Type B pancreatic cell (in vitro differentiated cells): ENCODE data around the gene M6PR. TPM values are rescaled to one million over a fixed set of nuclear protein-coding genes. Genes with fewer than 3 reads are reported as not detected.
"Not testable (repeated sequence)": the region's sequence is repeated elsewhere in the genome, so short reads cannot be mapped to it uniquely, and the experiment has no call there.

Experiments used
- DNase-seq: peaks from one replicate; pipeline ENCODE4 v3.0.0; 2021; ENCODE audit warnings: mixed read lengths; ENCODE audit not compliant: unreplicated experiment; ENCODE audit errors: extremely low spot score
- H3K27ac Mint-ChIP-seq: 2 replicates; pipeline ENCODE4 v1.8.0; 2021; ENCODE audit warnings: mild to moderate bottlenecking, mixed read lengths
- H3K27me3 Mint-ChIP-seq: 2 replicates; pipeline ENCODE4 v1.8.0; 2021; ENCODE audit warnings: mixed read lengths
- H3K36me3 Mint-ChIP-seq: 2 replicates; pipeline ENCODE4 v1.8.0; 2021; ENCODE audit warnings: mixed read lengths
- H3K4me1 Mint-ChIP-seq: one replicate; pipeline ENCODE4 v1.8.0; 2021; ENCODE audit warnings: mixed read lengths; ENCODE audit not compliant: unreplicated experiment
- H3K4me3 Mint-ChIP-seq: 2 replicates; pipeline ENCODE4 v1.8.0; 2021; ENCODE audit warnings: mild to moderate bottlenecking, mixed read lengths
- H3K9me3 Mint-ChIP-seq: 2 replicates; pipeline ENCODE4 v1.8.0; 2021; ENCODE audit warnings: mixed read lengths
- total RNA-seq: library from RNA; stranded (reverse); gene quantifications from 2 replicates; pipeline ENCODE4 v1.2.1, GENCODE V29; 2021; ENCODE audit warnings: low replicate concordance
- TF ChIP-seq, protein P1 (sequence below): fragments of 200-600 bp; sonication (generic); conservative IDR thresholded peaks from 2 replicates; pipeline ENCODE4 v1.5.0; 2021; ENCODE audit warnings: antibody characterized with exemption, mild to moderate bottlenecking

Gene M6PR
- total RNA-seq, 1 donor from 2014 or later: 129 TPM

DNA sequence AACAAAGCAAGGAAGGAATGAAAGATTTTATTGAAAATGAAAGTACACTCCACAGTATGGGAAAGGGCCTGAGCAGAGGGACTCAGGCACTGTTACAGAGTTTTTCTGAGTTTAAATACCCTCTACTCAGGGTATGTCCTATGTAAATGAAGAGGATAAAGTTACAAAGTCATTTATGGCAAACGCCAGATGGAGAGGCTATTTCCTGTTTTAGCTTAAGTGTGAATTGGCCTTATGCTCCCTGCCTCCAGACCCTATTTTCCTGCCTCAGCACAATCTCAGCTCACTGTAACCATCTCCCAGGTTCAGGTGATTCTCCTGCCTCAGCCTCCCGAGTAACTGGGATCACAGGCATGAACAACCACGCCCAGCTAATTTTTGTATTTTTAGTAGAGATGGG is 41.9 kb downstream of the M6PR start:
- Mint-ChIP-seq H3K27me3 (no peaks in the 10 kb centered on the region), H3K4me3 (no peak overlapping the region), H3K27ac (no peak overlapping the region), H3K9me3 (no peaks in the 10 kb centered on the region), H3K4me1 (peaks cover 9% of the 10 kb centered on the region), H3K36me3 (peaks cover 2% of the 10 kb centered on the region)
- DNase-seq: no peak
- TF ChIP-seq, protein P1, sequence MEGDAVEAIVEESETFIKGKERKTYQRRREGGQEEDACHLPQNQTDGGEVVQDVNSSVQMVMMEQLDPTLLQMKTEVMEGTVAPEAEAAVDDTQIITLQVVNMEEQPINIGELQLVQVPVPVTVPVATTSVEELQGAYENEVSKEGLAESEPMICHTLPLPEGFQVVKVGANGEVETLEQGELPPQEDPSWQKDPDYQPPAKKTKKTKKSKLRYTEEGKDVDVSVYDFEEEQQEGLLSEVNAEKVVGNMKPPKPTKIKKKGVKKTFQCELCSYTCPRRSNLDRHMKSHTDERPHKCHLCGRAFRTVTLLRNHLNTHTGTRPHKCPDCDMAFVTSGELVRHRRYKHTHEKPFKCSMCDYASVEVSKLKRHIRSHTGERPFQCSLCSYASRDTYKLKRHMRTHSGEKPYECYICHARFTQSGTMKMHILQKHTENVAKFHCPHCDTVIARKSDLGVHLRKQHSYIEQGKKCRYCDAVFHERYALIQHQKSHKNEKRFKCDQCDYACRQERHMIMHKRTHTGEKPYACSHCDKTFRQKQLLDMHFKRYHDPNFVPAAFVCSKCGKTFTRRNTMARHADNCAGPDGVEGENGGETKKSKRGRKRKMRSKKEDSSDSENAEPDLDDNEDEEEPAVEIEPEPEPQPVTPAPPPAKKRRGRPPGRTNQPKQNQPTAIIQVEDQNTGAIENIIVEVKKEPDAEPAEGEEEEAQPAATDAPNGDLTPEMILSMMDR: no peak

DNA sequence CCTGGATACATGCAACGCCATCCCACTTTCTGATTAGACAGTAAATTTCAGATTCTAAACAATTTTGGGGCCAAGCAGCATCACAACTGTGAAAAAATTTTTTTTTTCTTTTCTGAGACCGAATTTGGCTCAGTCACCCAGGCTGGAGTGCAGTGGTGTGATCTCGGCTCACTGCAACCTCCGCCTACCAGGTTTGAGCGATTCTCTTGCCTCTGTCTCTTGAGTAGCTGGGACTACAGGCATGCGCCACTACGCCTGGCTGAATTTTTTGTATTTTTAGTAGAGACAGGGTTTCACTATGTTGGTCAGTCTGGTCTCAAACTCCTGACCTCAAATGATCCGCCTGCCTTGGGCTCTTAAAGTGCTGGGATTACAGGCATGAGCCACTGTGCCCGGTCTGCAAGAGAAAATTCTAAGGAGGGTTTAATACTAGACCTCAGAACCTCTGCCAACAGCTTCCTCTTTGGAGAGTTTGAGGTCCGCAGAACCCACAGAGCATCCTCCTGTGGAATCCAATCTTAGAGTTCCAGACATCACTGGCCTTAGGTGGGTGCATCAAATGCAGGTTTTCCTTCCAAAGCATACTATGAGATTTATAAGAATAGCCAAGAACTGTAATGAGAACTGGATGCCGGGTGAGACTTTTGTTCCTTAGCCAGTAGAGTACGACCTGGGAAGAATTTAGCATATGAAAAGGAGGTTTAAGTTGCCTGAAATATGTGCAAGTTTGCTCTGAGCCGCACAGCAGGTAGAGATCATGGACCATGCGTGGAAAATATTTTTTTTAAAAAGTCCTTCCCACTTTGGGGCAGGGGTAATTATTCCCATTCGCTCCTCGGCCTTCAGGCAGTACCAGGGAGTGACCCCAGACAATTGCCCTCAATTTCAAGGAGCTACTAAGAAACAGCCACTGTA is 42.9 kb downstream of the M6PR start:
- H3K27me3 Mint-ChIP-seq: no peaks in the 10 kb centered on the region
- no peak for DNase-seq
- H3K36me3 Mint-ChIP-seq: peaks cover 4% of the 10 kb centered on the region
- no peak overlapping the region for H3K4me3 Mint-ChIP-seq
- peaks cover 9% of the 10 kb centered on the region for H3K4me1 Mint-ChIP-seq
- H3K9me3 Mint-ChIP-seq: no peaks in the 10 kb centered on the region
- TF ChIP-seq, protein P1: no peak
- no peak overlapping the region for H3K27ac Mint-ChIP-seq

DNA sequence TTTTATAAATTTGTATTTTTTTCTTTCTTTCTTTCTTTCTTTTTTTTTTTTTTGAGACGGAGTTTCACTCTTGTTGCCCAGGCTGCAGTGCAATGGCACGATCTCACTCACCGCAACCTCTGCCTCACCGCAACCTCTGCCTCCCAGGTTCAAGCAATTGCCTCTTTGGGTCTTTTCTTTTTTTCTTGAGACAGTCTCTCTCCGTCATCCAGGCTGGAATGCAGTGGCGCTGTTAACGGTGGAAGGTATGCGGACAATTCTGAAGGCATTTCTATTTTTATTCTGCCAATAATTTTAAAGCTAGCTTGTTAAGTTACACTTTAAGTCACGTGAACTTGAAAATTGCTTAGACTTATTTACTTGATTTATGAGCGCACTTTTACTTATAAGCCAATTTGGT is 43.9 kb downstream of the M6PR start:
- no peak overlapping the region for H3K4me3 Mint-ChIP-seq
- H3K36me3 Mint-ChIP-seq: peaks cover 4% of the 10 kb centered on the region
- peaks cover 5% of the 10 kb centered on the region for H3K4me1 Mint-ChIP-seq
- H3K27me3 Mint-ChIP-seq: no peaks in the 10 kb centered on the region
- H3K27ac Mint-ChIP-seq: no peak overlapping the region
- H3K9me3 Mint-ChIP-seq: no peaks in the 10 kb centered on the region
- TF ChIP-seq, protein P1: no peak
- no peak for DNase-seq

DNA sequence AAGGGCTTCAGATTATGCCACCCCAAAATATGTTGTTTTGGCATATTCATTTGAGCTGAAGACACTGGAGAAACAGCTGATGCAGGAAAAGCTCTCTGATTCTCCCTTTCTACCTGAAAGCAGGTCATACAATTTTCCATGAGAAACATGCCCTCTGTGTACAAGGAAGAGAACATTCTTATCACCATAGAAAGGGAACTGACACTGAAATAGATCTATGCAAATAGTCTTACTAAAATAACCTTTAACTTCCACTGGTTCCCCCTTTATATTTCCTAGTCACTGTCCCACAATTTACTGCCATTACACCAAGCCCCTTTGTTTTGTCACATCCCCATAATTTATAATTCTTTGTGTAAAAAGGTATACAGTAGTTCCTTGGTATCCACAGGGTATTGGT is 44.8 kb downstream of the M6PR start:
- no peak overlapping the region for H3K27ac Mint-ChIP-seq
- H3K9me3 Mint-ChIP-seq: no peaks in the 10 kb centered on the region
- H3K4me1 Mint-ChIP-seq: peaks cover 5% of the 10 kb centered on the region
- H3K4me3 Mint-ChIP-seq: no peak overlapping the region
- peaks cover 4% of the 10 kb centered on the region for H3K36me3 Mint-ChIP-seq
- TF ChIP-seq, protein P1: no peak
- no peaks in the 10 kb centered on the region for H3K27me3 Mint-ChIP-seq
- no peak for DNase-seq

DNA sequence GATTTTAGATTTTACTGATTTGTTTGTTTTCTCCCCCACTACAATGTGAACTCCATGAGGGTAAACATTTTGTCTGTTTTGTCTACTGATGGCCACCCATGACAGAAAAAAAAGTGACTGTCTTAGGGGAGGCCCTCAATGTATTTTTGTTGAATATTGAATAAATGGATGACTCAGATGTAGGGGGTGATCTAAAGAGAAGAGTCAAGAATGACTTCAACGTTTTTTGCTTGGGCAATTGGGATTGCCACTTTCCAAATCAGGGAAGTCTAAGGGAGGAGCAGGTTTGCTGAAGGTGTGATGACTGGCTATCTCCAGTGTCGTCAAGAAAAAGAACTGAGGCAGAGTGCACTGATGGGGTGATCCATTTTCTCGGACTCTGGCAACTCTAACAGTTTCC is 45.8 kb downstream of the M6PR start:
- H3K4me1 Mint-ChIP-seq: peaks cover 5% of the 10 kb centered on the region
- no peak overlapping the region for H3K27ac Mint-ChIP-seq
- no peak overlapping the region for H3K4me3 Mint-ChIP-seq
- H3K9me3 Mint-ChIP-seq: no peaks in the 10 kb centered on the region
- no peaks in the 10 kb centered on the region for H3K27me3 Mint-ChIP-seq
- H3K36me3 Mint-ChIP-seq: peaks cover 4% of the 10 kb centered on the region
- TF ChIP-seq, protein P1: no peak
- DNase-seq: no peak

DNA sequence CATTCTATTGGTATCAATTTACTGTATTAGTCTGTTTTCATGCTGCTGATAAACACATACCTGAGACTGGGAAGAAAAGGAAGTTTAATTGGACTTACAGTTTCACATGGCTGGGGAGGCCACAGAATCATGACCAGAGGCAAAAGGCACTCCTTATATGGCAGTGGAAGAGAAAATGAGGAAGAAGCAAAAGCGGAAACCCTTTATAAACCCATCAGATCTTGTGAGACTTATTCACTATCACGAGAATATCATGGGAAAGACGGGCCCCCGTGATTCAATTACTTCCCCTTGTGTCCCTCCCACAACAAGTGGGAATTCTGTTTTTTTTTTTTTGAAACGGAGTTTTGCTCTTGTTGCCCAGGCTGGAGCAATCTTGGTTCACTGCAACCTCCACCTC is 46.7 kb downstream of the M6PR start:
- not testable (repeated sequence) for H3K9me3 Mint-ChIP-seq, H3K4me1 Mint-ChIP-seq, H3K36me3 Mint-ChIP-seq, H3K27ac Mint-ChIP-seq, H3K4me3 Mint-ChIP-seq, H3K27me3 Mint-ChIP-seq, DNase-seq
